NB4 (cell line): ENCODE measurements around the gene FEM1C.

ENCODE experiments used
- CTCF ChIP-seq: IDR thresholded peaks from one replicate; pipeline ENCODE4 v1.5.1; 2012; ENCODE audit warnings: low read depth, low read length
- MAX ChIP-seq: IDR thresholded peaks from 2 replicates; pipeline ENCODE4 v1.6.1; 2011; ENCODE audit warnings: low read depth, low read length
- POLR2A ChIP-seq: IDR thresholded peaks from 2 replicates; pipeline ENCODE4 v1.6.1; 2011; ENCODE audit warnings: mild to moderate bottlenecking; ENCODE audit not compliant: insufficient read length; ENCODE audit errors: extremely low read depth

- TF ChIP-seq CTCF (no peak), MAX (no peak), POLR2A (no peak)
Measured at GRCh38 chr5:115577329-115577728, 32.8 kb upstream of the FEM1C start.
